HepG2 (cell line): ENCODE results near the gene STAB2. TPM values are rescaled to one million over a fixed set of nuclear protein-coding genes. Genes with fewer than 3 reads are reported as not detected.

Source experiments
- ATAC-seq: fragments of 200-7000 bp; cut with Tn5 transposase; 3 replicates; pipeline ENCODE4 v1.9.1; 2020; ENCODE audit warnings: mild to moderate bottlenecking, moderate library complexity
- BruUV-seq: library from RNA; stranded (reverse); fragments of 400-500 nt; replicated peaks from 2 replicates; lab custom pipeline; 2021; lab: Mats Ljungman, UMichigan
- CTCF ChIA-PET: fragments of 300-600 bp; formaldehyde crosslinking; extraction: SDS; loops from one replicate; lab custom pipeline; 2021; ENCODE audit warnings: low total read pairs, inconsistent platforms, low intra/inter-chr PET ratio; lab: Yijun Ruan, JAX
- POLR2A ChIA-PET: fragments of 350-600 bp; sonication (Branson Sonifier 250); formaldehyde crosslinking; loops from one replicate; lab custom pipeline; 2020; ENCODE audit warnings: antibody characterized with exemption, inconsistent platforms; lab: Yijun Ruan, JAX
- DNase-seq: peaks from one replicate; pipeline ENCODE4 v3.0.0-alpha.2; 2015; ENCODE audit warnings: low spot score
- FAIRE-seq: peaks from 3 replicates; lab custom pipeline; 2011; peaks lifted over from hg19 to GRCh38; lab: Jason Lieb, UNC
- H2AFZ ChIP-seq: one replicate; pipeline ENCODE4 v1.6.1; 2011; ENCODE audit warnings: low read length, inconsistent platforms
- H3K27ac ChIP-seq: fragments of 300-600 bp; 3 replicates; pipeline ENCODE4 v1.8.0; 2011; ENCODE audit warnings: mixed run types, mild to moderate bottlenecking, mixed read lengths, low read length, inconsistent platforms; ENCODE audit not compliant: insufficient read depth; ENCODE audit errors: extremely low read length
- H3K27me3 ChIP-seq, 2 experiments: fragments of 200-600 bp in 1 of 2; 2 replicates in 1 of 2; 3 replicates in 1 of 2; pipeline versions ENCODE4 v1.6.0 to v1.8.0; 2011; ENCODE audit warnings: low read length in 2 of 2, mild to moderate bottlenecking in 2 of 2, moderate library complexity in 2 of 2, inconsistent platforms in 1 of 2; ENCODE audit not compliant: insufficient read depth in 2 of 2, control insufficient read depth in 1 of 2
- H3K36me3 ChIP-seq, 2 experiments: fragments of 200-600 bp in 1 of 2; replicated peaks in 1 of 2; 2 replicates in 1 of 2; 3 replicates in 1 of 2; pipeline versions ENCODE4 v1.5.1 to v1.8.0; 2011; ENCODE audit warnings: low read length in 2 of 2, inconsistent platforms in 1 of 2; ENCODE audit not compliant: insufficient read depth in 2 of 2, control insufficient read depth in 1 of 2
- H3K4me1 ChIP-seq: 2 replicates; pipeline ENCODE4 v1.5.1; 2012; ENCODE audit warnings: low read length, inconsistent platforms; ENCODE audit not compliant: insufficient read depth
- H3K4me2 ChIP-seq: 2 replicates; pipeline ENCODE4 v1.6.0; 2011; ENCODE audit warnings: low read depth, low read length, inconsistent platforms
- H3K4me3 ChIP-seq, 3 experiments: fragments of 200-600 bp in 1 of 3; sonication (generic), shearing (Covaris generic) in 1 of 3; replicated peaks in 1 of 3; 2 replicates each; pipeline ENCODE4 v1.5.1; 2011 to 2016; ENCODE audit warnings: low read length in 3 of 3, inconsistent platforms in 2 of 3, low read depth in 2 of 3, mild to moderate bottlenecking in 2 of 3, control low read depth in 1 of 3, mixed read lengths in 1 of 3; ENCODE audit not compliant: insufficient read depth in 1 of 3
- H3K79me2 ChIP-seq: one replicate; pipeline ENCODE4 v1.6.1; 2011; ENCODE audit warnings: low read length, inconsistent platforms; ENCODE audit not compliant: insufficient read depth
- H3K9ac ChIP-seq: 2 replicates; pipeline ENCODE4 v1.6.0; 2011; ENCODE audit warnings: mild to moderate bottlenecking, low read depth, low read length, inconsistent platforms; ENCODE audit not compliant: insufficient read depth
- H3K9me3 ChIP-seq: 2 replicates; pipeline ENCODE4 v1.5.1; 2012; ENCODE audit warnings: mild to moderate bottlenecking, low read length
- H4K20me1 ChIP-seq: 2 replicates; pipeline ENCODE4 v1.6.0; 2011; ENCODE audit warnings: inconsistent platforms, mild to moderate bottlenecking, low read length, moderate library complexity; ENCODE audit not compliant: insufficient read depth
- CENPX ChIP-seq: sonication (generic); formaldehyde crosslinking; IDR thresholded peaks from 2 replicates; pipeline ENCODE4 v1.9.0; 2021; ENCODE audit warnings: mild to moderate bottlenecking, missing genetic modification reagents, moderate library complexity
- DPF2 ChIP-seq: sonication (generic); formaldehyde crosslinking; IDR thresholded peaks from 2 replicates; pipeline ENCODE4 v1.4.0; 2020; ENCODE audit warnings: mild to moderate bottlenecking, low read depth, missing genetic modification reagents, borderline replicate concordance
- KDM5A ChIP-seq: fragments of 200-600 bp; sonication (generic); IDR thresholded peaks from 2 replicates; pipeline ENCODE4 v1.7.0; 2018; ENCODE audit warnings: antibody characterized with exemption, mild to moderate bottlenecking, low read length, borderline replicate concordance
- KLF9 ChIP-seq: IDR thresholded peaks from 2 replicates; pipeline ENCODE4 v1.6.1; 2016; ENCODE audit warnings: low read depth
- MAFK ChIP-seq, 2 experiments: IDR thresholded peaks in 1 of 2; conservative IDR thresholded peaks in 1 of 2; 2 replicates each; pipeline ENCODE4 v1.6.1; 2011; ENCODE audit warnings: improper control_type of control experiment in 2 of 2, low read length in 2 of 2
- MIER2 ChIP-seq: IDR thresholded peaks from 2 replicates; pipeline ENCODE4 v1.6.1; 2016; ENCODE audit warnings: missing biosample characterization, missing genetic modification reagents
- NFYC ChIP-seq: IDR thresholded peaks from 2 replicates; pipeline ENCODE4 v1.6.1; 2016; ENCODE audit warnings: missing genetic modification reagents, missing compliant biosample characterization
- RBFOX2 ChIP-seq: fragments of 200-400 bp; formaldehyde crosslinking; IDR thresholded peaks from 2 replicates; pipeline ENCODE4 v1.6.1; 2017; ENCODE audit warnings: low read depth, mild to moderate bottlenecking, low read length
- REPIN1 ChIP-seq: sonication (generic); formaldehyde crosslinking; IDR thresholded peaks from 2 replicates; pipeline ENCODE4 v1.8.0; 2022; ENCODE audit warnings: missing genetic modification reagents, low read depth, mild to moderate bottlenecking, borderline replicate concordance
- SIX4 ChIP-seq: sonication (generic); formaldehyde crosslinking; IDR thresholded peaks from 2 replicates; pipeline ENCODE4 v1.4.0; 2020; ENCODE audit warnings: missing genetic modification reagents
- THAP11 ChIP-seq: IDR thresholded peaks from 2 replicates; pipeline ENCODE4 v1.6.1; 2016; ENCODE audit warnings: missing biosample characterization, missing genetic modification reagents
- ZMYM3 ChIP-seq: sonication (generic); formaldehyde crosslinking; IDR thresholded peaks from 2 replicates; pipeline ENCODE4 v1.5.1; 2020; ENCODE audit warnings: mild to moderate bottlenecking, missing genetic modification reagents
- ZNF460 ChIP-seq: sonication (generic); formaldehyde crosslinking; IDR thresholded peaks from 2 replicates; pipeline ENCODE4 v1.5.1; 2020; ENCODE audit warnings: missing genetic modification reagents, mild to moderate bottlenecking, borderline replicate concordance
- ZNF598 ChIP-seq: sonication (generic); formaldehyde crosslinking; IDR thresholded peaks from 2 replicates; pipeline ENCODE4 v1.5.1; 2020; ENCODE audit warnings: mild to moderate bottlenecking, missing genetic modification reagents, borderline replicate concordance
- WGBS: methylation state at CpG from one replicate; pipeline ENCODE4 v1.1.6; 2017; ENCODE audit warnings: low lambda C conversion rate; 5-methylcytosine and 5-hydroxymethylcytosine counted together
- in situ Hi-C: cut with HindIII; loops from 2 replicates; pipeline ENCODE4 v1.10.0; 2017; ENCODE audit warnings: low pct_unique_long_range_greater_than_20kb; ENCODE audit not compliant: extremely low pct_ligation_motif_present
- intact Hi-C: fragments of 100-400 bp; cut with micrococcal nuclease; formaldehyde crosslinking; loops from one replicate; pipeline ENCODE4 v1.10.0; 2022; ENCODE audit not compliant: unreplicated experiment
- polyA plus RNA-seq, 8 experiments: library from polyadenylated mRNA; depleted of rRNA in 3 of 8; stranded (reverse) in 7 of 8; unstranded in 1 of 8; fragments of >200 nt; fragmentation: Illumina TruSeq in 4 of 8; extraction: Trizol in 4 of 8; gene quantifications; 2 replicates each; pipeline versions ENCODE4 v1.2.1 to v1.2.3, GENCODE V29; 2011 to 2016; ENCODE audit warnings: low read depth in 4 of 8, missing spikeins in 1 of 8, mixed read lengths in 1 of 8; ENCODE audit not compliant: insufficient read depth in 1 of 8
- total RNA-seq, 5 experiments: library from RNA; depleted of rRNA; stranded (reverse); fragments of >200 nt; fragmentation: Illumina TruSeq; extraction: Trizol; gene quantifications; 2 replicates each; pipeline ENCODE4 v1.2.3, GENCODE V29; 2016; ENCODE audit warnings: low read depth in 1 of 5
- TF ChIP-seq, protein P1 (sequence below): sonication (generic); formaldehyde crosslinking; IDR thresholded peaks from 2 replicates; pipeline ENCODE4 v1.5.0; 2020; ENCODE audit warnings: mild to moderate bottlenecking, missing genetic modification reagents
- TF ChIP-seq, protein P2 (sequence below): sonication (generic); formaldehyde crosslinking; IDR thresholded peaks from 2 replicates; pipeline ENCODE4 v1.8.1; 2023; ENCODE audit warnings: missing genetic modification reagents, inconsistent platforms, borderline replicate concordance
- TF ChIP-seq, protein P3 (sequence below): sonication (generic); formaldehyde crosslinking; IDR thresholded peaks from 2 replicates; pipeline ENCODE4 v1.5.0; 2020; ENCODE audit warnings: missing genetic modification reagents, mild to moderate bottlenecking, borderline replicate concordance
- TF ChIP-seq, protein P4 (sequence below): sonication (generic); formaldehyde crosslinking; IDR thresholded peaks from 2 replicates; pipeline ENCODE4 v1.4.0; 2020; ENCODE audit warnings: mild to moderate bottlenecking, missing genetic modification reagents
- TF ChIP-seq, protein P5 (sequence below): sonication (generic); formaldehyde crosslinking; IDR thresholded peaks from 2 replicates; pipeline ENCODE4 v1.5.0; 2020; ENCODE audit warnings: mild to moderate bottlenecking, missing genetic modification reagents, borderline replicate concordance

STAB2 gene
- total and polyA plus RNA-seq, 2 of the 13 experiments (the other 11 are each of a cell fraction or from before 2014, with no cell fraction given) = not detected

DNA sequence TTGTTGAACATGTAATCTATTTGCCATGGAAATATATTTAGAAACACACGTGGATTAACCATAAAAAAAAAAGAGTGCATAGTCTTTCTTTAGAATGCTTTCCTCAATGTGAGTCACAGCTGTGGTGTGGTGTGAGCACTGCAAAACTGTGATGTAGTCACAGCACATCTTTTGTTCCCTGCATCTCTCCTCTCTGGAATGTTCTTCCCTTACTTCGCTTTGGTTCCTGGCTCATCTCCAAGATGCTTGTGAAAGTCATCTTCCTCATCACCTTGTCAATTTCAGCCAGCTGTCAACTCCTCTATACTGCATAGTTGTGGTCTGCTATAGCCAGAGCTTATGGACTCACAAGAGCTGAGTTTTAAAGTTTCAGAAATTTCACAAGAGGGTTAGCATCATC is 60.2 kb downstream of the STAB2 start:
- H3K4me1 ChIP-seq = peaks cover 5% of the 10 kb centered on the region
- intact Hi-C loops = no loop called here
- no peaks in the 10 kb centered on the region for H3K9me3 ChIP-seq
- POLR2A ChIA-PET = no interaction called here
- no peak for FAIRE-seq
- no peak overlapping the region for H2AFZ ChIP-seq
- H3K4me3 ChIP-seq = no peak overlapping the region
- in situ Hi-C loops = no loop called here
- no peak for ATAC-seq
- no peaks in the 10 kb centered on the region for H4K20me1 ChIP-seq
- no peak overlapping the region for H3K4me2 ChIP-seq
- no peak overlapping the region for H3K27ac ChIP-seq
- no peaks in the 10 kb centered on the region for H3K27me3 ChIP-seq
- H3K9ac ChIP-seq = no peak overlapping the region
- WGBS = 3% methylated on average over 2 of the region's 2 CpGs
- no TSS peak for BruUV-seq
- no peaks in the 10 kb centered on the region for H3K79me2 ChIP-seq
- CTCF ChIA-PET = no interaction called here
- no peak for DNase-seq
- no peaks in the 10 kb centered on the region for H3K36me3 ChIP-seq
- TF ChIP-seq, protein P1, sequence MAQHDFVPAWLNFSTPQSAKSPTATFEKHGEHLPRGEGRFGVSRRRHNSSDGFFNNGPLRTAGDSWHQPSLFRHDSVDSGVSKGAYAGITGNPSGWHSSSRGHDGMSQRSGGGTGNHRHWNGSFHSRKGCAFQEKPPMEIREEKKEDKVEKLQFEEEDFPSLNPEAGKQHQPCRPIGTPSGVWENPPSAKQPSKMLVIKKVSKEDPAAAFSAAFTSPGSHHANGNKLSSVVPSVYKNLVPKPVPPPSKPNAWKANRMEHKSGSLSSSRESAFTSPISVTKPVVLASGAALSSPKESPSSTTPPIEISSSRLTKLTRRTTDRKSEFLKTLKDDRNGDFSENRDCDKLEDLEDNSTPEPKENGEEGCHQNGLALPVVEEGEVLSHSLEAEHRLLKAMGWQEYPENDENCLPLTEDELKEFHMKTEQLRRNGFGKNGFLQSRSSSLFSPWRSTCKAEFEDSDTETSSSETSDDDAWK (CRISPR knock-in tag) = no peak
- TF ChIP-seq RBFOX2 = no peak
- no peak for TF ChIP-seq ZMYM3 (CRISPR knock-in tag)
- no peak for TF ChIP-seq KDM5A
- TF ChIP-seq SIX4 (CRISPR knock-in tag) = no peak
- no peak for TF ChIP-seq DPF2 (CRISPR knock-in tag)
- TF ChIP-seq CENPX (CRISPR knock-in tag) = no peak
- no peak for TF ChIP-seq MAFK (conservative IDR thresholded peaks at IDR 0.05 in 1 of 2, IDR thresholded peaks at IDR 0.05 in 1 of 2; ENCODE audit: low read length in 2 of 2)
- TF ChIP-seq, protein P2, sequence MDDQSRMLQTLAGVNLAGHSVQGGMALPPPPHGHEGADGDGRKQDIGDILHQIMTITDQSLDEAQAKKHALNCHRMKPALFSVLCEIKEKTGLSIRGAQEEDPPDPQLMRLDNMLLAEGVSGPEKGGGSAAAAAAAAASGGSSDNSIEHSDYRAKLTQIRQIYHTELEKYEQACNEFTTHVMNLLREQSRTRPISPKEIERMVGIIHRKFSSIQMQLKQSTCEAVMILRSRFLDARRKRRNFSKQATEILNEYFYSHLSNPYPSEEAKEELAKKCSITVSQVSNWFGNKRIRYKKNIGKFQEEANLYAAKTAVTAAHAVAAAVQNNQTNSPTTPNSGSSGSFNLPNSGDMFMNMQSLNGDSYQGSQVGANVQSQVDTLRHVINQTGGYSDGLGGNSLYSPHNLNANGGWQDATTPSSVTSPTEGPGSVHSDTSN (CRISPR knock-in tag) = no peak
- no peak for TF ChIP-seq NFYC (CRISPR knock-in tag)
- no peak for TF ChIP-seq THAP11 (CRISPR knock-in tag)
- no peak for TF ChIP-seq KLF9 (CRISPR knock-in tag)
- TF ChIP-seq ZNF460 (CRISPR knock-in tag) = no peak
- no peak for TF ChIP-seq MIER2 (CRISPR knock-in tag)
- TF ChIP-seq ZNF598 (CRISPR knock-in tag) = no peak
- TF ChIP-seq, protein P3, sequence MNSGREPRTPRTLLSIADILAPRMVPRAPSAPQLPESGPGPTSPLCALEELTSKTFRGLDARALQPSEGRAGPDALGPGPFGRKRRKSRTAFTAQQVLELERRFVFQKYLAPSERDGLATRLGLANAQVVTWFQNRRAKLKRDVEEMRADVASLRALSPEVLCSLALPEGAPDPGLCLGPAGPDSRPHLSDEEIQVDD = no peak
- TF ChIP-seq, protein P4, sequence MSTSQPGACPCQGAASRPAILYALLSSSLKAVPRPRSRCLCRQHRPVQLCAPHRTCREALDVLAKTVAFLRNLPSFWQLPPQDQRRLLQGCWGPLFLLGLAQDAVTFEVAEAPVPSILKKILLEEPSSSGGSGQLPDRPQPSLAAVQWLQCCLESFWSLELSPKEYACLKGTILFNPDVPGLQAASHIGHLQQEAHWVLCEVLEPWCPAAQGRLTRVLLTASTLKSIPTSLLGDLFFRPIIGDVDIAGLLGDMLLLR = no peak
- no peak for TF ChIP-seq REPIN1 (CRISPR knock-in tag)
- TF ChIP-seq, protein P5, sequence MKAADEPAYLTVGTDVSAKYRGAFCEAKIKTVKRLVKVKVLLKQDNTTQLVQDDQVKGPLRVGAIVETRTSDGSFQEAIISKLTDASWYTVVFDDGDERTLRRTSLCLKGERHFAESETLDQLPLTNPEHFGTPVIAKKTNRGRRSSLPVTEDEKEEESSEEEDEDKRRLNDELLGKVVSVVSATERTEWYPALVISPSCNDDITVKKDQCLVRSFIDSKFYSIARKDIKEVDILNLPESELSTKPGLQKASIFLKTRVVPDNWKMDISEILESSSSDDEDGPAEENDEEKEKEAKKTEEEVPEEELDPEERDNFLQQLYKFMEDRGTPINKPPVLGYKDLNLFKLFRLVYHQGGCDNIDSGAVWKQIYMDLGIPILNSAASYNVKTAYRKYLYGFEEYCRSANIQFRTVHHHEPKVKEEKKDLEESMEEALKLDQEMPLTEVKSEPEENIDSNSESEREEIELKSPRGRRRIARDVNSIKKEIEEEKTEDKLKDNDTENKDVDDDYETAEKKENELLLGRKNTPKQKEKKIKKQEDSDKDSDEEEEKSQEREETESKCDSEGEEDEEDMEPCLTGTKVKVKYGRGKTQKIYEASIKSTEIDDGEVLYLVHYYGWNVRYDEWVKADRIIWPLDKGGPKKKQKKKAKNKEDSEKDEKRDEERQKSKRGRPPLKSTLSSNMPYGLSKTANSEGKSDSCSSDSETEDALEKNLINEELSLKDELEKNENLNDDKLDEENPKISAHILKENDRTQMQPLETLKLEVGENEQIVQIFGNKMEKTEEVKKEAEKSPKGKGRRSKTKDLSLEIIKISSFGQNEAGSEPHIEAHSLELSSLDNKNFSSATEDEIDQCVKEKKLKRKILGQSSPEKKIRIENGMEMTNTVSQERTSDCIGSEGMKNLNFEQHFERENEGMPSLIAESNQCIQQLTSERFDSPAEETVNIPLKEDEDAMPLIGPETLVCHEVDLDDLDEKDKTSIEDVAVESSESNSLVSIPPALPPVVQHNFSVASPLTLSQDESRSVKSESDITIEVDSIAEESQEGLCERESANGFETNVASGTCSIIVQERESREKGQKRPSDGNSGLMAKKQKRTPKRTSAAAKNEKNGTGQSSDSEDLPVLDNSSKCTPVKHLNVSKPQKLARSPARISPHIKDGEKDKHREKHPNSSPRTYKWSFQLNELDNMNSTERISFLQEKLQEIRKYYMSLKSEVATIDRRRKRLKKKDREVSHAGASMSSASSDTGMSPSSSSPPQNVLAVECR = no peak
